ENCODE results near the gene BCCIP.

BCCIP gene

GRCh38 chr10:125799451-125800182, 23.7 kb upstream of the BCCIP start:
- DNase-seq = no peak

GRCh38 chr10:125801574-125801973, 21.8 kb upstream of the BCCIP start:
- no peak for DNase-seq

GRCh38 chr10:125802131-125802530, 21.2 kb upstream of the BCCIP start:
- no peak for DNase-seq

- no peak for DNase-seq
These were observed 20.6 kb upstream of the BCCIP start for GRCh38 chr10:125802739-125803138.

GRCh38 chr10:125808047-125808446, 15.3 kb upstream of the BCCIP start:
- DNase-seq = no peak

- DNase-seq = no peak
These were observed 12.1 kb upstream of the BCCIP start for GRCh38 chr10:125811251-125811650.

GRCh38 chr10:125812128-125812750, 11.1 kb upstream of the BCCIP start:
- no peak for DNase-seq

- no peak for DNase-seq
These were observed 7.6 kb upstream of the BCCIP start for GRCh38 chr10:125815764-125816163.

GRCh38 chr10:125816548-125816947, 6.8 kb upstream of the BCCIP start:
- no peak for DNase-seq

- no peak for DNase-seq
These were observed 5.9 kb upstream of the BCCIP start for GRCh38 chr10:125817337-125817946.

GRCh38 chr10:125820701-125821100, 2.6 kb upstream of the BCCIP start:
- no peak for DNase-seq

GRCh38 chr10:125823663-125824251, 411 bp downstream of the BCCIP start:
- DNase-seq = peak; percentile 15 to 18

GRCh38 chr10:125824736-125825135, 1.4 kb downstream of the BCCIP start:
- no peak for DNase-seq

- DNase-seq = no peak
These were observed 3.8 kb downstream of the BCCIP start for GRCh38 chr10:125827133-125827532.

GRCh38 chr10:125828311-125828710, 5.0 kb downstream of the BCCIP start:
- DNase-seq = no peak

- no peak for DNase-seq
These were observed 13.4 kb downstream of the BCCIP start for GRCh38 chr10:125836746-125837145.

- no peak for DNase-seq
These were observed 15.6 kb downstream of the BCCIP start for GRCh38 chr10:125838802-125839575.

- DNase-seq = no peak
These were observed 17.1 kb downstream of the BCCIP start for GRCh38 chr10:125840406-125840805.

GRCh38 chr10:125840955-125841354, 17.6 kb downstream of the BCCIP start:
- DNase-seq = no peak

GRCh38 chr10:125843603-125844329, 20.4 kb downstream of the BCCIP start:
- no peak for DNase-seq

- no peak for DNase-seq
These were observed 21.4 kb downstream of the BCCIP start for GRCh38 chr10:125844751-125845221.

GRCh38 chr10:125845617-125846016, 22.3 kb downstream of the BCCIP start:
- no peak for DNase-seq

All from activated CD4-positive, alpha-beta T cell treated with anti-CD3 and anti-CD28 coated beads, Interleukin-2, amount 50 U/mL, for 48 hours (primary cell).